SU-DHL-6 (cell line): ENCODE results near the gene ZNF829.

Source experiments
- EZH2phosphoT487 ChIP-seq: fragments of 200-600 bp; sonication (generic), shearing (Covaris generic); conservative IDR thresholded peaks from 2 replicates; pipeline ENCODE4 v1.6.1; 2018; ENCODE audit warnings: mild to moderate bottlenecking, antibody characterized with exemption, low read length, moderate library complexity, mixed read lengths
- TF ChIP-seq, protein P1 (sequence below): fragments of 200-600 bp; sonication (generic); IDR thresholded peaks from one replicate; pipeline ENCODE4 v1.5.1; 2017; ENCODE audit warnings: antibody characterized with exemption, mild to moderate bottlenecking, low read length, moderate library complexity; ENCODE audit not compliant: insufficient read depth, poor library complexity, severe bottlenecking

DNA sequence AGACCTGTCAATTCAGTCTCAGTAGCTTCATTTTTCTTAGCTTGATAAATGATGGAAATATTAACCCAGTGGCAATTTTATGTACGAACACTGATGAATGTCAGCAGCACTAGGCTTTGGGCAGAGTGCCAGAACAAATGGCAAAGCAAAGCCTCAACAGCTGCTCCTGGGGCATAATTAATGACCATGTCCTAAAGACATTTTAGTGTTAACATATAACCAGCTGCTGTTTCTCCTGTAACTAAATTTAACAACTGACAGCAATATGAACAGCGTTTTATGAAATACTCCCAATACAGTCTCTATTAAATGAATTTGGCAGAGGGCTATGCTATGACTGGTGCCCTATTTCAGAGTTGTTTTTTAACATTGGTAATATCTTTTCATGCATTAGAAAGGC is 47.2 kb upstream of the ZNF829 start:
- TF ChIP-seq, protein P1, sequence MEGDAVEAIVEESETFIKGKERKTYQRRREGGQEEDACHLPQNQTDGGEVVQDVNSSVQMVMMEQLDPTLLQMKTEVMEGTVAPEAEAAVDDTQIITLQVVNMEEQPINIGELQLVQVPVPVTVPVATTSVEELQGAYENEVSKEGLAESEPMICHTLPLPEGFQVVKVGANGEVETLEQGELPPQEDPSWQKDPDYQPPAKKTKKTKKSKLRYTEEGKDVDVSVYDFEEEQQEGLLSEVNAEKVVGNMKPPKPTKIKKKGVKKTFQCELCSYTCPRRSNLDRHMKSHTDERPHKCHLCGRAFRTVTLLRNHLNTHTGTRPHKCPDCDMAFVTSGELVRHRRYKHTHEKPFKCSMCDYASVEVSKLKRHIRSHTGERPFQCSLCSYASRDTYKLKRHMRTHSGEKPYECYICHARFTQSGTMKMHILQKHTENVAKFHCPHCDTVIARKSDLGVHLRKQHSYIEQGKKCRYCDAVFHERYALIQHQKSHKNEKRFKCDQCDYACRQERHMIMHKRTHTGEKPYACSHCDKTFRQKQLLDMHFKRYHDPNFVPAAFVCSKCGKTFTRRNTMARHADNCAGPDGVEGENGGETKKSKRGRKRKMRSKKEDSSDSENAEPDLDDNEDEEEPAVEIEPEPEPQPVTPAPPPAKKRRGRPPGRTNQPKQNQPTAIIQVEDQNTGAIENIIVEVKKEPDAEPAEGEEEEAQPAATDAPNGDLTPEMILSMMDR, result no peak
- TF ChIP-seq EZH2phosphoT487, result no peak
